Sciatic nerve (tissue), 2 donors: ENCODE results near the gene UQCR10. TPM values are rescaled to one million over a fixed set of nuclear protein-coding genes. Genes with fewer than 3 reads are reported as not detected.

Source experiments
- ATAC-seq: fragments of 200-7000 bp; cut with Tn5 transposase; one replicate; pipeline ENCODE4 v1.9.1; 2020; ENCODE audit warnings: mild to moderate bottlenecking, moderate library complexity
- DNase-seq: peaks from one replicate; pipeline ENCODE4 v3.0.0-alpha.2; 2020; ENCODE audit warnings: low spot score
- intact Hi-C: fragments of 100-400 bp; cut with DNase I; formaldehyde crosslinking; loops from one replicate; pipeline ENCODE4 v1.14.2; 2022
- total RNA-seq: library from RNA; stranded (reverse); fragmentation: NEBNext Ultra II Directional; extraction: Animal tissue kit (Norgen Biotek cat#: 25700); gene quantifications from one replicate; pipeline ENCODE4 v1.2.1, GENCODE V29; 2021
- donor health status: DM: no; HTN: no; CAD: no.
- donor health status: DM: no; HTN: no; CAD: no.

The UQCR10 gene
- total RNA-seq, 1 donor from 2014 or later: 42.0 TPM

DNA sequence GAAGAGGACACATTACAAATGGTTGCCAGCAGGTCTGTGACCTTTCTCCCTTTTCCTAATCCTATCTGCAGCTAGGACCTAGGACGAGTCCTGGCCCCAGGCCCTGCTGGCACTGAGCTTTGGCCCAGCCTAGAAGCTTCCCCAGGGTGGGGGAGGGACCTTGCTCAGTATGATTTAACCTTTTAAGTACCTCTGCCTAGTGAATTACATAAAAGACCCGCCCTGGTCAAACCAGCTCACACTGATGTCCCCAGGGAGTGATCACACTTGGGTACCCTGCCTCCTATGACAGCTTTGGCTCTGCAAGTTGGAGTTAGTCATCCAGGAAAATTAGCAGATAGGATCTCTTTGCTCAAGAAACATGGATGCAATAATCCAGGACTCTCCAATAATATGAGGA is 49.0 kb downstream of the UQCR10 start:
- intact Hi-C loops: no loop called here
- no peak for DNase-seq

DNA sequence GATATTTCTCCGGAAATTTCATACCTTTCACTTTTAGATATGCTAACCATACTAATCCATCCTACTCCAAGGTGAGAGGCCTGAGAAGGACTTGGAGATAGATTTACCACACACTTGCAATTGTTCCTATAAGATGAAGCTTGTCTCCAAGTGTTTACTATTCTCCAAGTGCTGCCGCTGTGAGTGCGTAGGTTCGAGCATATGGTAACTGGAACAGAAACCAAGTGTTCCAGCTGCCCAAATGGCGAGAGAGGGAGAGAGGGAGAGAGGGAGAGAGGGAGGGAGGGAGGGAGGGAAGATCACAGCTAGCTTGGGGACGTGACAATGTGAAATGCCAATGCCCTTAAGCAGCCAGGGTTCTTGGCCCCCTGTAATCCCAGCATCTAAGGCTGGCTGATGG is 49.4 kb downstream of the UQCR10 start:
- intact Hi-C loops: no loop called here
- no peak for ATAC-seq
- no peak for DNase-seq

More for the DNA sequence above, 49.0 kb downstream of the UQCR10 start:
- peak; percentile 69 for ATAC-seq

DNA sequence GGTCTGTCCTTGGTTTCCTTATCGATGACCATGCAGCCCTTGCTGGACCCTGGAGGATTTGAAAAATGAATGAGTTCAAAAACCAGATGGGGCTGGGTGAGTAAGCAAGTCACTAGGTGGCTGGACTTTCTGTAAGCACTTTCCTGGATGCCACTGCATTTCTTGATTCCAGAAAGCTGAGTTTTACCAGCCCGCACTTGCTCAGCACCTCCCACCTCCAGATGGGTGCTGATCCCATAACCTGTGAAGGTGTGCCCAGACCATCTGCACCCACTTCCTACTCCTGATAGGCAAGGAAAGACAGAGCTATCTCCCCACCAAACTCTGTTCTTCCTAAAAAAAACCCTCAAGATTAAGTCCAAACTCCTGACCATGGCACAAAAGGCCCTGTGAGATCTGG is 49.8 kb downstream of the UQCR10 start:
- intact Hi-C loops: no loop called here
- ATAC-seq (no peak), DNase-seq (no peak)

DNA sequence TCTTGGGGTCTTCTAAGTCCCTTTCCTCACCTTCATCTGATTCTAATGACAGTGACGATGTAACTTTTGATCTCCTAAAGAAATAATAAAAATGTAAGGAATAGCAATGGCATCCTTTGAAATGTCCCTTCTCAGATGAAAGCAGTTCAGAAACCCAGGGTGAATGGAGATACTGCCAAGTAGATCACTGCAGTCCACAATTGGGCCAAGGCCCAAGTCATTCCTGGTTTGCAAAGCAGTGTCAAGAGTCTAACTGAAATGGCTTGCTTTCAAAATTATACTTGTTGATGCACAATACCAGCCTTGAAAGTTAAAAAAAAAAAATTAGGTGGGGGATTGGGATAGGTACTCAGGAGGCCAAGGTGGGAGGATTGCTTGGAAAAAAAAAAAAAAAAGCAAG is 50.6 kb downstream of the UQCR10 start:
- no peak for DNase-seq
- ATAC-seq: no peak
- intact Hi-C loops: no loop called here

DNA sequence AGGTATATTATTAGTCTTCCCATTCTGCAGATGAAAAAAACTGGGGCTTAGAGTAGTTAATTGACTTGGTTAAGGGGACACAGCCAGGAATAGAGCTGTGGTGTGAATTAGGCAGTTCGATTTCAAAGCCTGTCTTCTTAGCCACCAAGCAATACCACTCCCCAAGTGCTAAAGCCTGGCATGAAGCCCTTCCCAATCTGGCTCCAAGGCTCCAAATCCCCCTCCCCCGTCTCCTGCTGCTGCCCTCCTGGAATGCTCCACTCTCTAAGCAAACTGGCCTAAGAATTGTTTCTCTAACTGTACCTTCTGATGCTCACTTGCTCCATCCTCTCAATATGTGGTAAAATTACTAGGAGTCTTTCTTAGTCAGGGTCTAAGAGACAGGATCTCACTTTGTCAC is 52.3 kb downstream of the UQCR10 start:
- ATAC-seq (no peak), DNase-seq (no peak)
- intact Hi-C loops: no loop called here

Other genes with a start within 250 kb of the UQCR10 start
- 45.4 TPM for gene THOC5, start 213.6 kb upstream of the UQCR10 start, total RNA-seq
- gene NIPSNAP1, start 186.3 kb upstream of the UQCR10 start, total RNA-seq: 17.7 TPM
- gene NF2, start 163.7 kb upstream of the UQCR10 start, total RNA-seq: 28.4 TPM
- gene CABP7, start 47.4 kb upstream of the UQCR10 start, total RNA-seq: not detected
- gene ZMAT5, start 362 bp upstream of the UQCR10 start, total RNA-seq: 23.6 TPM
- gene ASCC2, start 70.9 kb downstream of the UQCR10 start, total RNA-seq: 47.1 TPM
- 73.2 TPM for gene MTMR3, start 115.8 kb downstream of the UQCR10 start, total RNA-seq